ENCODE results near the gene RGR.

Gene RGR

DNA sequence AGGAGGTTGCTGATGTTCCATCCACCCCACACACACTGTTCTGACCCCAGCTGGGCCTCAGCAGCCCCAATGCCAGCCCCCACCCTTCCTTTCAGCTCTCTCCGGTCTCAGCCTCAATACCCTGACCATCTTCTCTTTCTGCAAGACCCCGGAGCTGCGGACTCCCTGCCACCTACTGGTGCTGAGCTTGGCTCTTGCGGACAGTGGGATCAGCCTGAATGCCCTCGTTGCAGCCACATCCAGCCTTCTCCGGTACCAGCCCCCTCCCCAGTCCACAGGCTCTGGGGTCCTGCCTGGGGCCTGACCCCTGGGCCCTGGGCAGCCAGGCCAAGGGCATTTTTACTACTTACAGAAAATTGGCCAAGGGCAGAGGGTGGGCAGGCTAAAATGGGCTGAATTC is 2.6 kb downstream of the RGR start:
- Histone ChIP-seq H3K27ac (no peak overlapping the region), H3K9me3 (no peaks in the 10 kb centered on the region), H3K36me3 (no peaks in the 10 kb centered on the region), H3K27me3 (no peaks in the 10 kb centered on the region), H3K4me1 (ENCODE audit: control insufficient read depth in 1 of 2, insufficient read depth in 1 of 2, low read depth in 1 of 2, low read length in 1 of 2) (no peaks in the 10 kb centered on the region), H3K4me3 (ENCODE audit: low read depth in 1 of 2, low read length in 1 of 2) (no peak overlapping the region)
- TF ChIP-seq CTCF (IDR thresholded peaks at IDR 0.05) = no peak

GRCh38 chr10:84248794-84249193 is 3.9 kb downstream of the RGR start:
- no peak for TF ChIP-seq CTCF (IDR thresholded peaks at IDR 0.05)
- Histone ChIP-seq H3K4me1 (ENCODE audit: control insufficient read depth in 1 of 2, insufficient read depth in 1 of 2, low read depth in 1 of 2, low read length in 1 of 2) (no peaks in the 10 kb centered on the region), H3K4me3 (ENCODE audit: low read depth in 1 of 2, low read length in 1 of 2) (no peak overlapping the region), H3K36me3 (no peaks in the 10 kb centered on the region), H3K27me3 (no peaks in the 10 kb centered on the region), H3K27ac (no peak overlapping the region), H3K9me3 (no peaks in the 10 kb centered on the region)

- no peak overlapping the region for H3K27ac ChIP-seq
- no peaks in the 10 kb centered on the region for H3K9me3 ChIP-seq
- peaks cover 14% of the 10 kb centered on the region for H3K27me3 ChIP-seq
- H3K4me3 ChIP-seq (ENCODE audit: low read depth in 1 of 2, low read length in 1 of 2) = no peak overlapping the region
- H3K36me3 ChIP-seq = no peaks in the 10 kb centered on the region
- no peaks in the 10 kb centered on the region for H3K4me1 ChIP-seq (ENCODE audit: control insufficient read depth in 1 of 2, insufficient read depth in 1 of 2, low read depth in 1 of 2, low read length in 1 of 2)
- TF ChIP-seq CTCF (IDR thresholded peaks at IDR 0.05) = no peak
These were observed 10.0 kb downstream of the RGR start for GRCh38 chr10:84254552-84255478.

DNA sequence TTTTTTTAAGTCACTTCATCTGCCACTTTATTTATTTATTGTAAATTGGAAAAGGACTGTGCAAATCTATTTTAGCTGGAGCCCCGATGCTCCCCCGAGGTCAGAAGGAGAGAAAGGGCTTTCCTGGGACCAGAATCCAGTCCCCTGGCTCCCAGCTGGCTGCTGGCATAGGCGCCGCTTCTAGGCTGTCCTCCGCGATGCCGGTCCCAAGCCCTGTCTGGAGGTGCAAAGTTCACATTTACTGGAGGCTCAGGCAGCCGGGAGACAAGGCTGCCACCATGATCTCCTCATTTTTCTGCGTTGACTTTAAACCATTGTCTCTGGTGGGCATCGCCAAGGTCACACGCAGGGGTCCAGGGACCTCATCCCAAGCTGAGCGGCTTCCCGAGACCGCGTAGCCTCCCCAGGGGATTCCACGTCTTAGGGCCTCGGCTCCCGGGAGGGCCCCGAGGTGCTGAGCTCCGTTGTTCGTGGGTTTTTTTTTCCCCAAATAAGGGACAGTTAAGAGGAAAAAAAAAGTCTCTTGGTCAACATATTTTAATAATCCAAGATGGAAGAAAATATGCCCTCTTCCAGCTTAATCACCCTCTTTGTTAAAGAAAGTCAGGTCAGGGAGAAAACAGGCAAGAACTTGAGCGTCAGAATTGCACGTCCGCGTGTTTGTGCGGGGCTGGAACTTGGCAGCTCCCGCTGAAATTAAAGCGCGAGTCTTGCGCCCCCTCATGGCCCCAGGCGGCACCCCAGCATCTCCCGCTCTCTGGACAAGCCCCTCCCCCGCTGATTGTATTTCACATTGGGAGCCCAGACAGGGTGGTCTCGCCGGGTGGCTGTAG is 11.9 kb downstream of the RGR start:
- Histone ChIP-seq H3K4me1 (ENCODE audit: control insufficient read depth in 1 of 2, insufficient read depth in 1 of 2, low read depth in 1 of 2, low read length in 1 of 2) (no peaks in the 10 kb centered on the region), H3K4me3 (ENCODE audit: low read depth in 1 of 2, low read length in 1 of 2) (no peak overlapping the region), H3K27ac (no peak overlapping the region), H3K27me3 (peaks cover 14% of the 10 kb centered on the region), H3K9me3 (no peaks in the 10 kb centered on the region), H3K36me3 (no peaks in the 10 kb centered on the region)
- TF ChIP-seq CTCF (IDR thresholded peaks at IDR 0.05) = no peak

- Histone ChIP-seq H3K27ac (no peak overlapping the region), H3K27me3 (peaks cover 14% of the 10 kb centered on the region)
- TF ChIP-seq CTCF (IDR thresholded peaks at IDR 0.05) = no peak
These were observed 12.6 kb downstream of the RGR start for GRCh38 chr10:84257343-84258020.

More at GRCh38 chr10:84257343-84258020, 12.6 kb downstream of the RGR start:
- no peaks in the 10 kb centered on the region for H3K9me3 ChIP-seq
- H3K4me3 ChIP-seq (ENCODE audit: low read depth in 1 of 2, low read length in 1 of 2) = no peak overlapping the region
- no peaks in the 10 kb centered on the region for H3K36me3 ChIP-seq
- H3K4me1 ChIP-seq (ENCODE audit: control insufficient read depth in 1 of 2, insufficient read depth in 1 of 2, low read depth in 1 of 2, low read length in 1 of 2) = no peaks in the 10 kb centered on the region

Data from neutrophil (primary cell).